T-helper 2 cell treated with Interferon-gamma antibody and Interleukin-4, amounts not matched to agents 5 μg/mL and 100 μg/mL, for 36 hours (primary cell): ENCODE data around the gene PRELID2.
"Not testable (repeated sequence)": the region's sequence is repeated elsewhere in the genome, so short reads cannot be mapped to it uniquely, and the experiment has no call there.

Source experiments
- DNase-seq: peaks from one replicate; pipeline ENCODE4 v3.0.0; 2021; ENCODE audit warnings: low spot score
- H3K27ac Mint-ChIP-seq: one replicate; pipeline ENCODE4 v1.8.0; 2021; ENCODE audit warnings: mild to moderate bottlenecking, mixed read lengths
- H3K27me3 Mint-ChIP-seq: one replicate; pipeline ENCODE4 v1.8.0; 2021; ENCODE audit warnings: low read depth, mixed read lengths
- H3K36me3 Mint-ChIP-seq: one replicate; pipeline ENCODE4 v1.8.0; 2021; ENCODE audit warnings: low read depth, mixed read lengths
- H3K4me1 Mint-ChIP-seq: one replicate; pipeline ENCODE4 v1.8.0; 2021; ENCODE audit warnings: low read depth, mixed read lengths
- H3K4me3 Mint-ChIP-seq: one replicate; pipeline ENCODE4 v1.8.0; 2022; ENCODE audit warnings: mild to moderate bottlenecking, moderate library complexity, mixed read lengths
- H3K9me3 Mint-ChIP-seq: one replicate; pipeline ENCODE4 v1.8.0; 2021; ENCODE audit warnings: mixed read lengths

PRELID2 gene

GRCh38 chr5:145774442-145774841 lies 60.7 kb downstream of the PRELID2 start:
- H3K4me1 Mint-ChIP-seq: no peaks in the 10 kb centered on the region
- no peaks in the 10 kb centered on the region for H3K36me3 Mint-ChIP-seq
- no peaks in the 10 kb centered on the region for H3K9me3 Mint-ChIP-seq
- H3K27ac Mint-ChIP-seq: no peak overlapping the region
- no peak for DNase-seq
- no peaks in the 10 kb centered on the region for H3K27me3 Mint-ChIP-seq
- H3K4me3 Mint-ChIP-seq: no peak overlapping the region

GRCh38 chr5:145772466-145772865 lies 62.7 kb downstream of the PRELID2 start:
- H3K27me3 Mint-ChIP-seq: no peaks in the 10 kb centered on the region
- no peaks in the 10 kb centered on the region for H3K9me3 Mint-ChIP-seq
- no peak overlapping the region for H3K27ac Mint-ChIP-seq
- no peak overlapping the region for H3K4me3 Mint-ChIP-seq
- no peak for DNase-seq
- H3K36me3 Mint-ChIP-seq: no peaks in the 10 kb centered on the region
- no peaks in the 10 kb centered on the region for H3K4me1 Mint-ChIP-seq

GRCh38 chr5:145768863-145769262 lies 66.3 kb downstream of the PRELID2 start:
- no peaks in the 10 kb centered on the region for H3K4me1 Mint-ChIP-seq
- no peak for DNase-seq
- no peaks in the 10 kb centered on the region for H3K36me3 Mint-ChIP-seq
- no peaks in the 10 kb centered on the region for H3K9me3 Mint-ChIP-seq
- H3K27ac Mint-ChIP-seq: no peak overlapping the region
- no peaks in the 10 kb centered on the region for H3K27me3 Mint-ChIP-seq
- H3K4me3 Mint-ChIP-seq: no peak overlapping the region

- H3K9me3 Mint-ChIP-seq: no peaks in the 10 kb centered on the region
- no peaks in the 10 kb centered on the region for H3K4me1 Mint-ChIP-seq
- H3K4me3 Mint-ChIP-seq: no peak overlapping the region
- no peaks in the 10 kb centered on the region for H3K27me3 Mint-ChIP-seq
- no peak overlapping the region for H3K27ac Mint-ChIP-seq
- no peak for DNase-seq
- H3K36me3 Mint-ChIP-seq: no peaks in the 10 kb centered on the region
Observed at GRCh38 chr5:145764325-145764724, 70.8 kb downstream of the PRELID2 start.

GRCh38 chr5:145762833-145763232 lies 72.3 kb downstream of the PRELID2 start:
- H3K27ac Mint-ChIP-seq: no peak overlapping the region
- no peak for DNase-seq
- no peak overlapping the region for H3K4me3 Mint-ChIP-seq
- no peaks in the 10 kb centered on the region for H3K36me3 Mint-ChIP-seq
- H3K4me1 Mint-ChIP-seq: no peaks in the 10 kb centered on the region
- H3K9me3 Mint-ChIP-seq: no peaks in the 10 kb centered on the region
- H3K27me3 Mint-ChIP-seq: no peaks in the 10 kb centered on the region

GRCh38 chr5:145761254-145761653 lies 73.9 kb downstream of the PRELID2 start:
- Mint-ChIP-seq H3K36me3 (no peaks in the 10 kb centered on the region), H3K27me3 (no peaks in the 10 kb centered on the region), H3K9me3 (no peaks in the 10 kb centered on the region), H3K4me3 (no peak overlapping the region), H3K4me1 (no peaks in the 10 kb centered on the region), H3K27ac (no peak overlapping the region)
- DNase-seq: no peak

- Mint-ChIP-seq H3K4me3 (no peak overlapping the region), H3K36me3 (no peaks in the 10 kb centered on the region), H3K4me1 (no peaks in the 10 kb centered on the region), H3K27me3 (no peaks in the 10 kb centered on the region), H3K27ac (no peak overlapping the region), H3K9me3 (no peaks in the 10 kb centered on the region)
- no peak for DNase-seq
Observed at GRCh38 chr5:145760660-145761059, 74.5 kb downstream of the PRELID2 start.

- Mint-ChIP-seq H3K27ac (no peak overlapping the region), H3K4me3 (no peak overlapping the region), H3K4me1 (peaks cover 7% of the 10 kb centered on the region), H3K9me3 (peaks cover 12% of the 10 kb centered on the region), H3K36me3 (no peaks in the 10 kb centered on the region), H3K27me3 (no peaks in the 10 kb centered on the region)
- no peak for DNase-seq
Observed at GRCh38 chr5:145752947-145753346, 82.2 kb downstream of the PRELID2 start.

GRCh38 chr5:145752534-145752933 lies 82.6 kb downstream of the PRELID2 start:
- Mint-ChIP-seq H3K27ac (no peak overlapping the region), H3K9me3 (peaks cover 12% of the 10 kb centered on the region), H3K4me3 (no peak overlapping the region), H3K36me3 (no peaks in the 10 kb centered on the region), H3K27me3 (no peaks in the 10 kb centered on the region), H3K4me1 (peaks cover 7% of the 10 kb centered on the region)
- DNase-seq: no peak

GRCh38 chr5:145750199-145750598 lies 84.9 kb downstream of the PRELID2 start:
- no peak for DNase-seq
- no peak overlapping the region for H3K4me3 Mint-ChIP-seq
- H3K9me3 Mint-ChIP-seq: peaks cover 12% of the 10 kb centered on the region

GRCh38 chr5:145743396-145744061 lies 91.6 kb downstream of the PRELID2 start:
- Mint-ChIP-seq H3K27ac (no peak overlapping the region), H3K36me3 (no peaks in the 10 kb centered on the region), H3K4me3 (no peak overlapping the region), H3K27me3 (no peaks in the 10 kb centered on the region), H3K9me3 (peaks cover 8% of the 10 kb centered on the region), H3K4me1 (no peaks in the 10 kb centered on the region)
- no peak for DNase-seq

More at GRCh38 chr5:145750199-145750598, 84.9 kb downstream of the PRELID2 start:
- Mint-ChIP-seq H3K27ac (no peak overlapping the region), H3K4me1 (peaks cover 7% of the 10 kb centered on the region), H3K36me3 (no peaks in the 10 kb centered on the region), H3K27me3 (no peaks in the 10 kb centered on the region)

- no peak overlapping the region for H3K4me3 Mint-ChIP-seq
- H3K27me3 Mint-ChIP-seq: no peaks in the 10 kb centered on the region
- no peaks in the 10 kb centered on the region for H3K36me3 Mint-ChIP-seq
- H3K27ac Mint-ChIP-seq: no peak overlapping the region
- no peaks in the 10 kb centered on the region for H3K4me1 Mint-ChIP-seq
- DNase-seq: no peak
- peaks cover 4% of the 10 kb centered on the region for H3K9me3 Mint-ChIP-seq
Observed at GRCh38 chr5:145739843-145740242, 95.3 kb downstream of the PRELID2 start.

GRCh38 chr5:145738227-145738626 lies 96.9 kb downstream of the PRELID2 start:
- DNase-seq: no peak
- no peaks in the 10 kb centered on the region for H3K4me1 Mint-ChIP-seq
- H3K9me3 Mint-ChIP-seq: peaks cover 4% of the 10 kb centered on the region
- no peak overlapping the region for H3K4me3 Mint-ChIP-seq
- H3K27ac Mint-ChIP-seq: no peak overlapping the region
- no peaks in the 10 kb centered on the region for H3K36me3 Mint-ChIP-seq
- H3K27me3 Mint-ChIP-seq: no peaks in the 10 kb centered on the region

- H3K4me1 Mint-ChIP-seq: no peaks in the 10 kb centered on the region
- no peaks in the 10 kb centered on the region for H3K36me3 Mint-ChIP-seq
- peaks cover 3% of the 10 kb centered on the region for H3K9me3 Mint-ChIP-seq
- no peak overlapping the region for H3K27ac Mint-ChIP-seq
- no peak overlapping the region for H3K4me3 Mint-ChIP-seq
- no peak for DNase-seq
- no peaks in the 10 kb centered on the region for H3K27me3 Mint-ChIP-seq
Observed at GRCh38 chr5:145737578-145737977, 97.6 kb downstream of the PRELID2 start.

GRCh38 chr5:145729956-145730355 lies 105.2 kb downstream of the PRELID2 start:
- H3K4me3 Mint-ChIP-seq, DNase-seq, H3K4me1 Mint-ChIP-seq, H3K27ac Mint-ChIP-seq, H3K36me3 Mint-ChIP-seq, H3K27me3 Mint-ChIP-seq: not testable (repeated sequence)
- H3K9me3 Mint-ChIP-seq: peaks cover 50% of the 10 kb centered on the region
